Suprapubic skin (tissue), 3 donors: ENCODE measurements around the gene NOS1AP.

Experiments
- POLR2AphosphoS5 ChIP-seq, 3 donors: sonication (generic); formaldehyde crosslinking; IDR thresholded peaks; one replicate each; pipeline ENCODE4 v1.6.1; 2017; ENCODE audit warnings: antibody characterized with exemption in 3 of 3
- TF ChIP-seq, protein P1 (sequence below), 2 donors: fragments of 200-600 bp in 1 of 2; fragments of 450-650 bp in 1 of 2; sonication (generic) in 1 of 2; IDR thresholded peaks; one replicate each; pipeline ENCODE4 v1.5.1; 2016 to 2019; ENCODE audit warnings: antibody characterized with exemption in 2 of 2, mild to moderate bottlenecking in 1 of 2, moderate library complexity in 1 of 2

DNA sequence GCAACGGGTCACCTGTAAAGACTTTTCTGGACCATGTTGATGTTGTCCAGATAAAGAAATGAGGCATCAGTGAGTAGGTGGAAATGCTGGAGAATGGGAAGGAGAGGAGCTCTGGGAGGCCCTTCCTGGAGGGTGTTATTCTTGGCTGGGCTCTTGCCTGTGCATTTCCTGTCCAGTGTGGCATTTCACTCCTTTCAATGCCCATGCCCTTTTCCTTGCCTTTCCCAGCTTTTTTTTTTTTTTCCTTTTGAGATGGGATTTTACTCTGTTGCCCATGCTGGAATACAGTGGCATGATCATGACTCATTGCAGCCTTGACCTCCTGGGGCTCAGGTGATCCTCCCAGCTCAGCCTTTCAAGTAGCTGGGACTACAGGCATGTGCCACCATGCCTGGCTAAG, 11.8 kb downstream of the NOS1AP start:
- TF ChIP-seq, protein P1, sequence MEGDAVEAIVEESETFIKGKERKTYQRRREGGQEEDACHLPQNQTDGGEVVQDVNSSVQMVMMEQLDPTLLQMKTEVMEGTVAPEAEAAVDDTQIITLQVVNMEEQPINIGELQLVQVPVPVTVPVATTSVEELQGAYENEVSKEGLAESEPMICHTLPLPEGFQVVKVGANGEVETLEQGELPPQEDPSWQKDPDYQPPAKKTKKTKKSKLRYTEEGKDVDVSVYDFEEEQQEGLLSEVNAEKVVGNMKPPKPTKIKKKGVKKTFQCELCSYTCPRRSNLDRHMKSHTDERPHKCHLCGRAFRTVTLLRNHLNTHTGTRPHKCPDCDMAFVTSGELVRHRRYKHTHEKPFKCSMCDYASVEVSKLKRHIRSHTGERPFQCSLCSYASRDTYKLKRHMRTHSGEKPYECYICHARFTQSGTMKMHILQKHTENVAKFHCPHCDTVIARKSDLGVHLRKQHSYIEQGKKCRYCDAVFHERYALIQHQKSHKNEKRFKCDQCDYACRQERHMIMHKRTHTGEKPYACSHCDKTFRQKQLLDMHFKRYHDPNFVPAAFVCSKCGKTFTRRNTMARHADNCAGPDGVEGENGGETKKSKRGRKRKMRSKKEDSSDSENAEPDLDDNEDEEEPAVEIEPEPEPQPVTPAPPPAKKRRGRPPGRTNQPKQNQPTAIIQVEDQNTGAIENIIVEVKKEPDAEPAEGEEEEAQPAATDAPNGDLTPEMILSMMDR (IDR thresholded peaks at IDR 0.05), result no peak
- TF ChIP-seq POLR2AphosphoS5 (IDR thresholded peaks at IDR 0.05), result no peak
